ENCODE measurements around the gene ICA1. TPM values are rescaled to one million over a fixed set of nuclear protein-coding genes. Genes with fewer than 3 reads are reported as not detected.

ICA1 gene
- total and polyA plus RNA-seq, 2 experiments from 2014 or later: 45.2 to 83.7 TPM

DNA sequence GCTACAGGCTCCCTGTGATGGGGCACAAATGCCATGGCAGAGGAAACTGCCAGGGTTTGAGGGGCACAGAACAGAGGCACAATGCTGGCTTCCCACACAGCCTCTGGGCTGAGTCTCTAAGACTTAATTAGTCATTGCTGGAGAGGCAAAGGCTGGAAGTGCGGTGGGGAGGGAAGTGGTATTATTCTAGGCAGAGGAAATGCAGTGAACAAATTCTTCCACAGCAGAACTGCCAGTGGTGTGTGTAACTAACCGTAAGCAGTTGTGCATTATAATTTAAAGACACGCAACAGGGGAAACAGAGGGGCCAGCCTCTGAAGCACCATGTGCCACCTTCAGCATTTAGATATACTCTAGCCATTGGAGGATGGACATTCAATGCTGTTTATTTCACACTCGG lies 12.8 kb downstream of the ICA1 start:
- no peak overlapping the region for H3K27ac Mint-ChIP-seq
- no peaks in the 10 kb centered on the region for H3K9me2 ChIP-seq (ENCODE audit: insufficient read depth)
- H3K4me1 ChIP-seq (ENCODE audit: insufficient read depth): no peaks in the 10 kb centered on the region
- H3F3A ChIP-seq (replicated peaks; ENCODE audit: low read depth): no peaks in the 10 kb centered on the region
- no peaks in the 10 kb centered on the region for H3K27me3 ChIP-seq (ENCODE audit: insufficient read depth)
- peaks cover 12% of the 10 kb centered on the region; the same call in 2 of the 3 replicates for H3K36me3 Mint-ChIP-seq (ENCODE audit: low read depth)
- peaks cover 2% of the 10 kb centered on the region for H3K27me3 Mint-ChIP-seq (ENCODE audit: insufficient read depth, low read depth, poor library complexity)
- H3K4me3 ChIP-seq: no peak overlapping the region
- H3K9me3 Mint-ChIP-seq: peaks cover 12% of the 10 kb centered on the region
- no peak for ATAC-seq
- H3K36me3 ChIP-seq (ENCODE audit: insufficient read depth): no peaks in the 10 kb centered on the region
- 0 out of 2 replicates have a peak, but pooled peaks cover 6% of the 10 kb centered on the region for H3K79me2 ChIP-seq (replicated peaks; ENCODE audit: insufficient read depth)
- no peak for DNase-seq (ENCODE audit: low spot score)
- H3K4me1 Mint-ChIP-seq: peaks cover under 1% of the 10 kb centered on the region; the same call in 2 of the 3 replicates
- H4K20me1 ChIP-seq (replicated peaks; ENCODE audit: insufficient read depth): no peaks in the 10 kb centered on the region
- H3K4me3 Mint-ChIP-seq: no peak overlapping the region
- no peak overlapping the region for H3K4me2 ChIP-seq
- TF ChIP-seq EZH2phosphoT487 (IDR thresholded peaks at IDR 0.05; ENCODE audit: unreplicated experiment): no peak
- no peak for TF ChIP-seq JUNB (IDR thresholded peaks at IDR 0.05; ENCODE audit: unreplicated experiment)
- TF ChIP-seq NANOG (IDR thresholded peaks at IDR 0.05; ENCODE audit: borderline replicate concordance): no peak
- TF ChIP-seq POLR2AphosphoS5 (IDR thresholded peaks at IDR 0.05; ENCODE audit: low read depth): no peak
- TF ChIP-seq EZH2 (IDR thresholded peaks at IDR 0.05; ENCODE audit: low read depth, unreplicated experiment): no peak
- no peak for TF ChIP-seq CTCF (conservative IDR thresholded peaks at IDR 0.05; ENCODE audit: low read depth in 2 of 2)
- TF ChIP-seq ETS1 (IDR thresholded peaks at IDR 0.05): no peak
- no peak for TF ChIP-seq CREB1 (CRISPR knock-in tag; IDR thresholded peaks at IDR 0.05; ENCODE audit: low read depth)
- no peak for TF ChIP-seq ZNF114 (CRISPR knock-in tag; IDR thresholded peaks at IDR 0.05)
- TF ChIP-seq, protein P1, sequence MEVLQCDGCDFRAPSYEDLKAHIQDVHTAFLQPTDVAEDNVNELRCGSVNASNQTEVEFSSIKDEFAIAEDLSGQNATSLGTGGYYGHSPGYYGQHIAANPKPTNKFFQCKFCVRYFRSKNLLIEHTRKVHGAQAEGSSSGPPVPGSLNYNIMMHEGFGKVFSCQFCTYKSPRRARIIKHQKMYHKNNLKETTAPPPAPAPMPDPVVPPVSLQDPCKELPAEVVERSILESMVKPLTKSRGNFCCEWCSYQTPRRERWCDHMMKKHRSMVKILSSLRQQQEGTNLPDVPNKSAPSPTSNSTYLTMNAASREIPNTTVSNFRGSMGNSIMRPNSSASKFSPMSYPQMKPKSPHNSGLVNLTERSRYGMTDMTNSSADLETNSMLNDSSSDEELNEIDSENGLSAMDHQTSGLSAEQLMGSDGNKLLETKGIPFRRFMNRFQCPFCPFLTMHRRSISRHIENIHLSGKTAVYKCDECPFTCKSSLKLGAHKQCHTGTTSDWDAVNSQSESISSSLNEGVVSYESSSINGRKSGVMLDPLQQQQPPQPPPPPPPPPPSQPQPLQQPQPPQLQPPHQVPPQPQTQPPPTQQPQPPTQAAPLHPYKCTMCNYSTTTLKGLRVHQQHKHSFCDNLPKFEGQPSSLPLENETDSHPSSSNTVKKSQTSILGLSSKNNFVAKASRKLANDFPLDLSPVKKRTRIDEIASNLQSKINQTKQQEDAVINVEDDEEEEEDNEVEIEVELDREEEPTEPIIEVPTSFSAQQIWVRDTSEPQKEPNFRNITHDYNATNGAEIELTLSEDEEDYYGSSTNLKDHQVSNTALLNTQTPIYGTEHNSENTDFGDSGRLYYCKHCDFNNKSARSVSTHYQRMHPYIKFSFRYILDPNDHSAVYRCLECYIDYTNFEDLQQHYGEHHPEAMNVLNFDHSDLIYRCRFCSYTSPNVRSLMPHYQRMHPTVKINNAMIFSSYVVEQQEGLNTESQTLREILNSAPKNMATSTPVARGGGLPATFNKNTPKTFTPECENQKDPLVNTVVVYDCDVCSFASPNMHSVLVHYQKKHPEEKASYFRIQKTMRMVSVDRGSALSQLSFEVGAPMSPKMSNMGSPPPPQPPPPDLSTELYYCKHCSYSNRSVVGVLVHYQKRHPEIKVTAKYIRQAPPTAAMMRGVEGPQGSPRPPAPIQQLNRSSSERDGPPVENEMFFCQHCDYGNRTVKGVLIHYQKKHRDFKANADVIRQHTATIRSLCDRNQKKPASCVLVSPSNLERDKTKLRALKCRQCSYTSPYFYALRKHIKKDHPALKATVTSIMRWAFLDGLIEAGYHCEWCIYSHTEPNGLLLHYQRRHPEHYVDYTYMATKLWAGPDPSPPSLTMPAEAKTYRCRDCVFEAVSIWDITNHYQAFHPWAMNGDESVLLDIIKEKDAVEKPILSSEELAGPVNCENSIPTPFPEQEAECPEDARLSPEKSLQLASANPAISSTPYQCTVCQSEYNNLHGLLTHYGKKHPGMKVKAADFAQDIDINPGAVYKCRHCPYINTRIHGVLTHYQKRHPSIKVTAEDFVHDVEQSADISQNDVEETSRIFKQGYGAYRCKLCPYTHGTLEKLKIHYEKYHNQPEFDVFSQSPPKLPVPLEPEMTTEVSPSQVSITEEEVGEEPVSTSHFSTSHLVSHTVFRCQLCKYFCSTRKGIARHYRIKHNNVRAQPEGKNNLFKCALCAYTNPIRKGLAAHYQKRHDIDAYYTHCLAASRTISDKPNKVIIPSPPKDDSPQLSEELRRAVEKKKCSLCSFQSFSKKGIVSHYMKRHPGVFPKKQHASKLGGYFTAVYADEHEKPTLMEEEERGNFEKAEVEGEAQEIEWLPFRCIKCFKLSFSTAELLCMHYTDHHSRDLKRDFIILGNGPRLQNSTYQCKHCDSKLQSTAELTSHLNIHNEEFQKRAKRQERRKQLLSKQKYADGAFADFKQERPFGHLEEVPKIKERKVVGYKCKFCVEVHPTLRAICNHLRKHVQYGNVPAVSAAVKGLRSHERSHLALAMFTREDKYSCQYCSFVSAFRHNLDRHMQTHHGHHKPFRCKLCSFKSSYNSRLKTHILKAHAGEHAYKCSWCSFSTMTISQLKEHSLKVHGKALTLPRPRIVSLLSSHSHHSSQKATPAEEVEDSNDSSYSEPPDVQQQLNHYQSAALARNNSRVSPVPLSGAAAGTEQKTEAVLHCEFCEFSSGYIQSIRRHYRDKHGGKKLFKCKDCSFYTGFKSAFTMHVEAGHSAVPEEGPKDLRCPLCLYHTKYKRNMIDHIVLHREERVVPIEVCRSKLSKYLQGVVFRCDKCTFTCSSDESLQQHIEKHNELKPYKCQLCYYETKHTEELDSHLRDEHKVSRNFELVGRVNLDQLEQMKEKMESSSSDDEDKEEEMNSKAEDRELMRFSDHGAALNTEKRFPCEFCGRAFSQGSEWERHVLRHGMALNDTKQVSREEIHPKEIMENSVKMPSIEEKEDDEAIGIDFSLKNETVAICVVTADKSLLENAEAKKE (CRISPR knock-in tag; IDR thresholded peaks at IDR 0.05): no peak
- no peak for TF ChIP-seq STAT1 (IDR thresholded peaks at IDR 0.05; ENCODE audit: unreplicated experiment)
- TF ChIP-seq ZNF331 (CRISPR knock-in tag; IDR thresholded peaks at IDR 0.05; ENCODE audit: low read depth): no peak
- TF ChIP-seq REST (IDR thresholded peaks at IDR 0.05; ENCODE audit: unreplicated experiment): no peak
- H3K27ac ChIP-seq (ENCODE audit: low read depth): no peak overlapping the region
- no peak overlapping the region for H2AFZ ChIP-seq
